22Rv1 (cell line): ENCODE results near the gene NRXN3.

Experiments used
- H3K27ac ChIP-seq: fragments of 450-650 bp; 2 replicates; pipeline ENCODE4 v1.5.1; 2017
- ZFX ChIP-seq: fragments of 450-650 bp; IDR thresholded peaks from 2 replicates; pipeline ENCODE4 v1.6.1; 2017; ENCODE audit warnings: antibody characterized with exemption, borderline replicate concordance
- TF ChIP-seq, protein P1 (sequence below): fragments of 450-650 bp; IDR thresholded peaks from 2 replicates; pipeline ENCODE4 v1.5.1; 2017; ENCODE audit warnings: mild to moderate bottlenecking

The NRXN3 gene

DNA sequence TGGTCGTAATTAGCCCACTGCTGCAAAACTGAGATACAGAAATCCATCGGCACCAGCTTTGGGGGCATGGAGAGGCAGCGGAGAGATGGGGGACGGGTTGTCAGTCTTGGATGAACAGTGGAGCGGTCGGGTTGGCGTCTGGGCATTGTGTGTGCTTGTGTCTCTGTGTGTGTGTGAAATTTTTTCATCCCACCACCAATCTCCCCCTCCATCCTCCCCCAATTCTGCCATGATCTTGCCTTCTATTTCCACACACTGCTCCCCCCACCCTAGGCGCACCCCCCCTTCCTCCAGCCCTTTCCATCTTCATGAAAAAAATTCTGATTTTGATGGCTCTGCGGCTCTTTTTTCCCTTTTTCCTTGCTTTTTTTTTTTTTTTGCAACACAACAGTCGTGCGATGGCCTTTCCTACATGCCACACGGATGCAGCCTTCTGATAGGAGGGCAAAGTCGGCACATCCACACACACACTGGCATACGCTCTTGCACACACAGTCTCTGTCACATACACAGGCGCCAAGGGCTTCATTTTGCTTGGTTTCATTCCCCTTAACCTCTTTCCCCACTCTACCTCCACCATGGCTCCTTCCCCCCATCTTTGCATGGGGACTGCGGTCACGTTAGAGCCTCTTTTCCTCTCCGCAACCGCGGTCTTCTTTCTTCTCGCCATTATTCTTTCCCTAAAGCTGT is 3.3 kb downstream of the NRXN3 start:
- TF ChIP-seq, protein P1, sequence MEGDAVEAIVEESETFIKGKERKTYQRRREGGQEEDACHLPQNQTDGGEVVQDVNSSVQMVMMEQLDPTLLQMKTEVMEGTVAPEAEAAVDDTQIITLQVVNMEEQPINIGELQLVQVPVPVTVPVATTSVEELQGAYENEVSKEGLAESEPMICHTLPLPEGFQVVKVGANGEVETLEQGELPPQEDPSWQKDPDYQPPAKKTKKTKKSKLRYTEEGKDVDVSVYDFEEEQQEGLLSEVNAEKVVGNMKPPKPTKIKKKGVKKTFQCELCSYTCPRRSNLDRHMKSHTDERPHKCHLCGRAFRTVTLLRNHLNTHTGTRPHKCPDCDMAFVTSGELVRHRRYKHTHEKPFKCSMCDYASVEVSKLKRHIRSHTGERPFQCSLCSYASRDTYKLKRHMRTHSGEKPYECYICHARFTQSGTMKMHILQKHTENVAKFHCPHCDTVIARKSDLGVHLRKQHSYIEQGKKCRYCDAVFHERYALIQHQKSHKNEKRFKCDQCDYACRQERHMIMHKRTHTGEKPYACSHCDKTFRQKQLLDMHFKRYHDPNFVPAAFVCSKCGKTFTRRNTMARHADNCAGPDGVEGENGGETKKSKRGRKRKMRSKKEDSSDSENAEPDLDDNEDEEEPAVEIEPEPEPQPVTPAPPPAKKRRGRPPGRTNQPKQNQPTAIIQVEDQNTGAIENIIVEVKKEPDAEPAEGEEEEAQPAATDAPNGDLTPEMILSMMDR = no peak
- no peak for TF ChIP-seq ZFX
- H3K27ac ChIP-seq = no peak overlapping the region

DNA sequence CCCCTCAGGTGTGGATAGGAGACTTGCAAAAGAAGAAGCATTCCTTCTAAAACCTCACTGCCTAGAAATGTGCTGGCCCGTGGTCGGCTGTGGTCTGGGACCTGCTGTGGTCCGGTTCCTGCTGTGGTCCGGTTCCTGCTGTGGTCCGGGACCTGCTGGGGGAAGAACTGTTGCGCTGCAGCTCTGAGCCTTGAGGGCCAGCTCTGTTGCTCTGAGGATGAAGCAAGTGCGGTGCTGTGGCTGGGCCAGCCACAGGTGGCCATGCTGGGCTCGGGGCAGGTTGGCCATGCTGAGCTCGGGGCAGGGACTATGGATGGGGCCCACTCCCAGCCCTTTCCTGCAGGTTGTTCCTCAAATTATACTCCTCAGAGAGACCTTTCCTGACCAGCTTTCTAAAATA is 5.2 kb downstream of the NRXN3 start:
- no peak overlapping the region for H3K27ac ChIP-seq
- no peak for TF ChIP-seq ZFX
- TF ChIP-seq, protein P1 = no peak

DNA sequence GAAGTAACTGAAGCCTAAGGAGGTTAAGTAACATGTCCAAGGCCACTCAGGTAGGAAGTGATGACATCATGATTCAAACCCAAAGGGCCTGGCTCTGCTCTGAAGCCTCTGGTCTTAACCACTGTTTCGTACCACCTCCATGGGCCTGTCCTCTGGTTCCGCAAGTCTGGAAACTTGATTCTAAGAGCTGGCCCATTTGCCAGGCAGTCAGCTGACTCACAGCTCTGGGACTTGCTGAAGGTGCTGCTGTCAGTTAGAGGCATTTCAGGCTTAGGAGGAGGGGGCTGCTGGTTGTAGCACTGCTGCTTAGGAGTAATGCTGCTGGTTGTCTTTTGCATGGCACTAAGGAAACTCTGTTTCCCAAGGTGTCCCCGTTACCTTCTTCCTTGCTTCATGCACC is 7.9 kb downstream of the NRXN3 start:
- TF ChIP-seq, protein P1 = no peak
- TF ChIP-seq ZFX = no peak
- H3K27ac ChIP-seq = no peak overlapping the region

DNA sequence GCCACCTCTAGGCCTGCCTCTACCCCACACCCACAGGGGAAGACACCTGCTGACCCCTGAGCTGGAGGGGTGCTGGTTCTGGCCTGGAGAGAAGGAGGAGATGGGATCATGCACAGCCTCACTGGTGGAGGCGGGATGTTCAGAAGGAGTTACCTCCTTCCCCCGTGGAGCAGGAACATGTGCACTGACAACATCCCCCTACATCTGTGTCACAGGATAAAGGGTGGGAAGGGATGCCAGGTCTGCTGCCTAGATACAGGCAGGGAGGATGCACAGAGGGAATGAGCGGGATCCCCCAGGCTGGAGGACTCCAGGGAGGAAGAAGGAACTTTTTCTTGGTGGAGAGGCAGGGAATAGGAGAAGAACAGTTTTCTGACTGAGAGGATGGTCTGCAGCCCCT is 8.8 kb downstream of the NRXN3 start:
- H3K27ac ChIP-seq = no peak overlapping the region
- TF ChIP-seq, protein P1 = no peak
- TF ChIP-seq ZFX = no peak

DNA sequence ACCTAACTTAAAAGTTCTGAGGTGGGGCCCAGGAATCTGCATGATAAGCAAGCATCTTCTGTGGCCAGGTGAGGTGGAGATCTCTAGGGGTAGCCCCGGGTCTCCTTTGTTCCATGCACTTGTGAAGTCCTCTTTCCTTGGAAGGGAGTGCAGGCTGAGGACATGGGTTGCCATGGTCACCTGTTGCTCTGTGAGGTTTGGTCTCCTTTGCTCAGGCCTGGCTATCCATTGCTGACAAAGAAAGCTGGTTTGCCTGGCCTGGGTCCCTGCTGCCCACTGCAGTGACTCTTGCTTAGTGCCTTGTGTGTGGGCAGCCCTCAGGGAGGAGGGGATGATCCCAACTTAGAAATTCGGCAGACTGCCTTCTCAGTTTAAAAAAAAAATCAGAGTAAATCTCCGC is 11.1 kb downstream of the NRXN3 start:
- H3K27ac ChIP-seq = no peak overlapping the region
- TF ChIP-seq ZFX = no peak
- TF ChIP-seq, protein P1 = no peak

DNA sequence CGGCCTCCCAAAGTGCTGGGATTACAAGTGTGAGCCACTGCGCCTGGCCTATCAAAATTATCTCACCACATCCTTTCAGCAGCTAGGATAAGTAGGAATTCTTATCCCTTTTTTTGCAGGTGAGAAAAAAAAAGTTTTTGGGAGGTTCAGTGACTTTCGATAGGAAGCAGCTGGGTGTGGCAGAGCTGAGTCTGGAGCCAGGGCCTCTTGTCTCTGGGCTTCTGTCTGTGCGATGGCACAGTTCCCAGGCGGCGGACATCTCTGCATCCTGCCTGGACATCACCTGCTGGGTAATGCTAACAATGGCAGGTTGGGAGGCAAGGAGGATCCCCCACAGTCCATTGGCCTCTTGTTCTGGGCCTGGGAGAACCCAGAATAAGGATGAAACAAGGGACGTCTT is 12.5 kb downstream of the NRXN3 start:
- no peak overlapping the region for H3K27ac ChIP-seq
- no peak for TF ChIP-seq ZFX
- TF ChIP-seq, protein P1 = no peak

DNA sequence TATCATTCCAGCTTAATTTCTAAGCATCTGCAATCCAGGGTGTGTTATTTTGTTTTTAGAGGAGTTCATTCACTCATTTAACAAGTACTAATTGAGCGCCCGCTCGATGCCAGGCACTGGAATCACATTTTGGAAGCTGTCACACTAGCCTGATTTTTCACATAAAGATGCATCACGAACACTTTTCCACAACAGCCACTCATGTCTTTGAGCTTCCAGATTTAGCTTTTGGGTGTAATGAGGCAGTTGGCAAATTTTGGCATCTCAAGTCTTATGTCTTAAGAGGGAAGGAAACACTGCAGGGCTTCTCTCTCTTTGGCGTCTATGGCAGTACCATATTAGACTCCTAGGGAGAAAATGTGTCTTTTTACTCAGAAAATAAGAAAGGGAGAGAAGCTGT is 14.0 kb downstream of the NRXN3 start:
- TF ChIP-seq, protein P1 = no peak
- TF ChIP-seq ZFX = no peak

More for the DNA sequence above, 14.0 kb downstream of the NRXN3 start:
- no peak overlapping the region for H3K27ac ChIP-seq
